HEK293 (cell line): ENCODE results near the gene TMED9.

ENCODE experiments used
- CTCF ChIA-PET: fragments of 350-600 bp; formaldehyde crosslinking; extraction: SDS; loops from one replicate; lab custom pipeline; 2021; ENCODE audit warnings: antibody characterized with exemption; lab: Yijun Ruan, JAX
- POLR2A ChIA-PET: fragments of 300-600 bp; formaldehyde crosslinking; extraction: SDS; loops from one replicate; lab custom pipeline; 2020; ENCODE audit warnings: antibody characterized with exemption, inconsistent platforms; lab: Yijun Ruan, JAX
- H3K27ac ChIP-seq: fragments of 200-500 bp; sonication (Bioruptor generic); 2 replicates; pipeline ENCODE4 v1.5.1; 2014; ENCODE audit warnings: low read depth, low read length, control low read depth, inconsistent platforms; ENCODE audit errors: extremely low read depth
- H3K36me3 ChIP-seq, 2 experiments: fragments of 200-500 bp in 1 of 2; sonication (Bioruptor generic) in 1 of 2; 1 replicate in 1 of 2; 2 replicates in 1 of 2; pipeline ENCODE4 v1.5.1; 2014 to 2017; ENCODE audit warnings: inconsistent platforms in 2 of 2, low read length in 2 of 2; ENCODE audit not compliant: control insufficient read depth in 2 of 2, insufficient read depth in 1 of 2
- H3K4me1 ChIP-seq: fragments of 200-500 bp; sonication (Bioruptor generic); 2 replicates; pipeline ENCODE4 v1.5.1; 2014; ENCODE audit warnings: mild to moderate bottlenecking, low read length, inconsistent platforms; ENCODE audit not compliant: control insufficient read depth, insufficient read depth
- H3K4me3 ChIP-seq: 2 replicates; pipeline ENCODE4 v1.5.1; 2011; ENCODE audit warnings: low read depth, mild to moderate bottlenecking, control low read depth, low read length, moderate library complexity
- H3K9me3 ChIP-seq: fragments of 200-500 bp; sonication (Bioruptor generic); 2 replicates; pipeline ENCODE4 v1.5.1; 2014; ENCODE audit warnings: low read depth, low read length, inconsistent platforms; ENCODE audit not compliant: control insufficient read depth, insufficient read depth
- GFI1B ChIP-seq: fragments of 450-650 bp; formaldehyde crosslinking; IDR thresholded peaks from 2 replicates; pipeline ENCODE4 v1.5.1; 2016; ENCODE audit warnings: missing biosample characterization, missing genetic modification characterization
- GLI2 ChIP-seq: fragments of 450-650 bp; formaldehyde crosslinking; IDR thresholded peaks from 2 replicates; pipeline ENCODE4; 2017; ENCODE audit warnings: missing biosample characterization, missing genetic modification characterization, low read depth, borderline replicate concordance
- KLF10 ChIP-seq: fragments of 450-650 bp; IDR thresholded peaks from 2 replicates; pipeline ENCODE4 v1.5.1; 2018; ENCODE audit warnings: missing biosample characterization, mild to moderate bottlenecking, missing genetic modification characterization
- MEIS1 ChIP-seq: sonication (generic); formaldehyde crosslinking; IDR thresholded peaks from 2 replicates; pipeline ENCODE4 v1.8.1; 2022; ENCODE audit warnings: missing genetic modification reagents, mild to moderate bottlenecking, borderline replicate concordance
- OSR2 ChIP-seq: fragments of 450-650 bp; formaldehyde crosslinking; IDR thresholded peaks from 2 replicates; pipeline ENCODE4 v1.5.1; 2016; ENCODE audit warnings: missing biosample characterization, missing genetic modification characterization
- SALL2 ChIP-seq: fragments of 450-650 bp; formaldehyde crosslinking; IDR thresholded peaks from 2 replicates; pipeline ENCODE4 v1.5.0; 2017; ENCODE audit warnings: missing biosample characterization, mild to moderate bottlenecking, missing genetic modification characterization, borderline replicate concordance
- ZBTB8A ChIP-seq: fragments of 450-650 bp; formaldehyde crosslinking; IDR thresholded peaks from 2 replicates; pipeline ENCODE4 v1.5.1; 2016; ENCODE audit warnings: missing biosample characterization, missing genetic modification characterization
- ZNF10 ChIP-seq: fragments of 450-650 bp; formaldehyde crosslinking; IDR thresholded peaks from 2 replicates; pipeline ENCODE4 v1.5.1; 2017; ENCODE audit warnings: missing biosample characterization, missing genetic modification characterization
- ZNF155 ChIP-seq: fragments of 450-650 bp; formaldehyde crosslinking; IDR thresholded peaks from 2 replicates; pipeline ENCODE4 v1.5.1; 2016; ENCODE audit warnings: missing biosample characterization, missing genetic modification characterization
- ZNF157 ChIP-seq: fragments of 450-650 bp; formaldehyde crosslinking; IDR thresholded peaks from 2 replicates; pipeline ENCODE4 v1.5.1; 2016; ENCODE audit warnings: missing biosample characterization, missing genetic modification characterization
- ZNF221 ChIP-seq: fragments of 450-650 bp; formaldehyde crosslinking; IDR thresholded peaks from 2 replicates; pipeline ENCODE4 v1.5.1; 2017; ENCODE audit warnings: missing biosample characterization, missing genetic modification characterization, borderline replicate concordance
- ZNF23 ChIP-seq: fragments of 450-650 bp; formaldehyde crosslinking; IDR thresholded peaks from 2 replicates; pipeline ENCODE4 v1.5.1; 2016; ENCODE audit warnings: missing biosample characterization, missing genetic modification characterization, borderline replicate concordance
- ZNF292 ChIP-seq: fragments of 450-650 bp; formaldehyde crosslinking; IDR thresholded peaks from 2 replicates; pipeline ENCODE4 v1.5.1; 2016; ENCODE audit warnings: low read depth, missing biosample characterization, missing genetic modification characterization, borderline replicate concordance
- ZNF394 ChIP-seq: fragments of 450-650 bp; formaldehyde crosslinking; IDR thresholded peaks from 2 replicates; pipeline ENCODE4 v1.5.1; 2016; ENCODE audit warnings: missing biosample characterization, missing genetic modification characterization, mild to moderate bottlenecking, moderate library complexity, borderline replicate concordance
- ZNF423 ChIP-seq: fragments of 450-650 bp; formaldehyde crosslinking; IDR thresholded peaks from 2 replicates; pipeline ENCODE4 v1.5.1; 2016; ENCODE audit warnings: missing biosample characterization, missing genetic modification characterization
- ZNF510 ChIP-seq: fragments of 450-650 bp; formaldehyde crosslinking; IDR thresholded peaks from 2 replicates; pipeline ENCODE4 v1.5.1; 2018; ENCODE audit warnings: mild to moderate bottlenecking, missing genetic modification characterization, missing biosample characterization; ENCODE audit not compliant: insufficient replicate concordance
- TF ChIP-seq, protein P1 (sequence below): fragments of 450-650 bp; IDR thresholded peaks from 2 replicates; pipeline ENCODE4 v1.5.1; 2018; ENCODE audit warnings: missing biosample characterization, mild to moderate bottlenecking, missing genetic modification characterization
- TF ChIP-seq, protein P2 (sequence below): fragments of 450-650 bp; formaldehyde crosslinking; IDR thresholded peaks from 2 replicates; pipeline ENCODE4 v1.5.1; 2016; ENCODE audit warnings: missing biosample characterization, missing genetic modification characterization
- TF ChIP-seq, protein P3 (sequence below): fragments of 450-650 bp; formaldehyde crosslinking; IDR thresholded peaks from 2 replicates; pipeline ENCODE4 v1.5.1; 2016; ENCODE audit warnings: missing biosample characterization, missing genetic modification characterization
- TF ChIP-seq, protein P4 (sequence below): fragments of 450-650 bp; formaldehyde crosslinking; IDR thresholded peaks from 2 replicates; pipeline ENCODE4 v1.5.1; 2017; ENCODE audit warnings: missing biosample characterization, mild to moderate bottlenecking, missing genetic modification characterization, moderate library complexity
- TF ChIP-seq, protein P5 (sequence below): fragments of 450-650 bp; IDR thresholded peaks from 2 replicates; pipeline ENCODE4 v1.5.1; 2018; ENCODE audit warnings: missing biosample characterization, missing genetic modification characterization

Gene TMED9

DNA sequence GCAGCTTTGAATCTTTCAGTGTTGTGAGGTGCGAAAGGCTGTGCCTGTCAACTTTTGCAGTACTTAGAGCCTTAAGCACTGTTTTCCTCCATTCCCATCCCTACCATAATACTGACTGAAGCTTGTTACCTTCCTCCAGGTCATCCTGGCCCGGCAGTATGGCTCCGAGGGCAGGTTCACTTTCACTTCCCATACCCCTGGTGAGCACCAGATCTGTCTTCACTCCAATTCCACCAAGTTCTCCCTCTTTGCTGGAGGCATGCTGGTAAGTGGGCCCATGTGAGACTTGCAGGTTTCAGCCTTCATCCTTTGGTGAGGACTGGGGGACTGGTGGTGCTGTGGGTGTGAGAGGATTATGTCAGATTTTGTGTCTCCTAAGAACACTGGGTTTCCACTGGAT, 1.5 kb downstream of the TMED9 start (continued):
- no peak for TF ChIP-seq MEIS1

DNA sequence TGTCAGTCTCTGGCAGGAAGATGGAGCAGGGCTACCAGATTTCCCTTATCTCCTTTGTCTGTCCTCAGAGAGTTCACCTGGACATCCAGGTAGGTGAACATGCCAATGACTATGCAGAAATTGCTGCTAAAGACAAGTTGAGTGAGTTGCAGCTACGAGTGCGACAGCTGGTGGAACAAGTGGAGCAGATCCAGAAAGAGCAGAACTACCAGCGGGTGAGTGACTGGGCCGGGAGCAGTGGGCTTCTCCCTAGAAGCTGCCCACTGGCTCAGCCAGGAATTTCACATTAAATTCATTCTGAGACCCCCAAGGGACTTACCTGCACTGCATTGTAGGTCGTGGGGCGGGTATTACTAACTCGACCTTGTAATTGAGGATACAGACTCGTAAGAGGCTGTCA, 2.1 kb downstream of the TMED9 start:
- TF ChIP-seq, protein P1, sequence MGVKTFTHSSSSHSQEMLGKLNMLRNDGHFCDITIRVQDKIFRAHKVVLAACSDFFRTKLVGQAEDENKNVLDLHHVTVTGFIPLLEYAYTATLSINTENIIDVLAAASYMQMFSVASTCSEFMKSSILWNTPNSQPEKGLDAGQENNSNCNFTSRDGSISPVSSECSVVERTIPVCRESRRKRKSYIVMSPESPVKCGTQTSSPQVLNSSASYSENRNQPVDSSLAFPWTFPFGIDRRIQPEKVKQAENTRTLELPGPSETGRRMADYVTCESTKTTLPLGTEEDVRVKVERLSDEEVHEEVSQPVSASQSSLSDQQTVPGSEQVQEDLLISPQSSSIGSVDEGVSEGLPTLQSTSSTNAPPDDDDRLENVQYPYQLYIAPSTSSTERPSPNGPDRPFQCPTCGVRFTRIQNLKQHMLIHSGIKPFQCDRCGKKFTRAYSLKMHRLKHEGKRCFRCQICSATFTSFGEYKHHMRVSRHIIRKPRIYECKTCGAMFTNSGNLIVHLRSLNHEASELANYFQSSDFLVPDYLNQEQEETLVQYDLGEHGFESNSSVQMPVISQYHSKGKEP (tag by site-specific recombination), result no peak
- TF ChIP-seq GLI2 (tag by site-specific recombination), result no peak
- no peak for TF ChIP-seq SALL2 (tag by site-specific recombination)
- TF ChIP-seq ZNF394 (tag by site-specific recombination), result no peak
- TF ChIP-seq ZNF10 (tag by site-specific recombination), result no peak
- TF ChIP-seq ZNF510 (tag by site-specific recombination), result no peak
- TF ChIP-seq ZNF157 (tag by site-specific recombination), result no peak
- no peak for TF ChIP-seq ZNF221
- TF ChIP-seq GFI1B (tag by site-specific recombination), result no peak
- TF ChIP-seq OSR2 (tag by site-specific recombination), result no peak
- no peak for TF ChIP-seq ZNF155
- TF ChIP-seq, protein P2, sequence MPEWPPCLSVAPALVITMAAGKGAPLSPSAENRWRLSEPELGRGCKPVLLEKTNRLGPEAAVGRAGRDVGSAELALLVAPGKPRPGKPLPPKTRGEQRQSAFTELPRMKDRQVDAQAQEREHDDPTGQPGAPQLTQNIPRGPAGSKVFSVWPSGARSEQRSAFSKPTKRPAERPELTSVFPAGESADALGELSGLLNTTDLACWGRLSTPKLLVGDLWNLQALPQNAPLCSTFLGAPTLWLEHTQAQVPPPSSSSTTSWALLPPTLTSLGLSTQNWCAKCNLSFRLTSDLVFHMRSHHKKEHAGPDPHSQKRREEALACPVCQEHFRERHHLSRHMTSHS (tag by site-specific recombination), result no peak
- no peak for TF ChIP-seq ZNF423 (tag by site-specific recombination)
- TF ChIP-seq KLF10, result no peak
- TF ChIP-seq ZNF292, result no peak
- TF ChIP-seq, protein P3, sequence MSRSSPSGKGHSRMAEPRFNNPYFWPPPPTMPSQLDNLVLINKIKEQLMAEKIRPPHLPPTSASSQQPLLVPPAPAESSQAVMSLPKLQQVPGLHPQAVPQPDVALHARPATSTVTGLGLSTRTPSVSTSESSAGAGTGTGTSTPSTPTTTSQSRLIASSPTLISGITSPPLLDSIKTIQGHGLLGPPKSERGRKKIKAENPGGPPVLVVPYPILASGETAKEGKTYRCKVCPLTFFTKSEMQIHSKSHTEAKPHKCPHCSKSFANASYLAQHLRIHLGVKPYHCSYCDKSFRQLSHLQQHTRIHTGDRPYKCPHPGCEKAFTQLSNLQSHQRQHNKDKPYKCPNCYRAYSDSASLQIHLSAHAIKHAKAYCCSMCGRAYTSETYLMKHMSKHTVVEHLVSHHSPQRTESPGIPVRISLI, result no peak
- TF ChIP-seq, protein P4, sequence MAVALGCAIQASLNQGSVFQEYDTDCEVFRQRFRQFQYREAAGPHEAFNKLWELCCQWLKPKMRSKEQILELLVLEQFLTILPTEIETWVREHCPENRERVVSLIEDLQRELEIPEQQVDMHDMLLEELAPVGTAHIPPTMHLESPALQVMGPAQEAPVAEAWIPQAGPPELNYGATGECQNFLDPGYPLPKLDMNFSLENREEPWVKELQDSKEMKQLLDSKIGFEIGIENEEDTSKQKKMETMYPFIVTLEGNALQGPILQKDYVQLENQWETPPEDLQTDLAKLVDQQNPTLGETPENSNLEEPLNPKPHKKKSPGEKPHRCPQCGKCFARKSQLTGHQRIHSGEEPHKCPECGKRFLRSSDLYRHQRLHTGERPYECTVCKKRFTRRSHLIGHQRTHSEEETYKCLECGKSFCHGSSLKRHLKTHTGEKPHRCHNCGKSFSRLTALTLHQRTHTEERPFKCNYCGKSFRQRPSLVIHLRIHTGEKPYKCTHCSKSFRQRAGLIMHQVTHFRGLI (tag by site-specific recombination), result no peak
- no peak for TF ChIP-seq ZBTB8A (tag by site-specific recombination)
- no peak for TF ChIP-seq ZNF23 (tag by site-specific recombination)
- TF ChIP-seq, protein P5, sequence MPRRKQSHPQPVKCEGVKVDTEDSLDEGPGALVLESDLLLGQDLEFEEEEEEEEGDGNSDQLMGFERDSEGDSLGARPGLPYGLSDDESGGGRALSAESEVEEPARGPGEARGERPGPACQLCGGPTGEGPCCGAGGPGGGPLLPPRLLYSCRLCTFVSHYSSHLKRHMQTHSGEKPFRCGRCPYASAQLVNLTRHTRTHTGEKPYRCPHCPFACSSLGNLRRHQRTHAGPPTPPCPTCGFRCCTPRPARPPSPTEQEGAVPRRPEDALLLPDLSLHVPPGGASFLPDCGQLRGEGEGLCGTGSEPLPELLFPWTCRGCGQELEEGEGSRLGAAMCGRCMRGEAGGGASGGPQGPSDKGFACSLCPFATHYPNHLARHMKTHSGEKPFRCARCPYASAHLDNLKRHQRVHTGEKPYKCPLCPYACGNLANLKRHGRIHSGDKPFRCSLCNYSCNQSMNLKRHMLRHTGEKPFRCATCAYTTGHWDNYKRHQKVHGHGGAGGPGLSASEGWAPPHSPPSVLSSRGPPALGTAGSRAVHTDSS (tag by site-specific recombination), result no peak
- Histone ChIP-seq H3K27ac (no peak overlapping the region), H3K9me3 (no peaks in the 10 kb centered on the region), H3K4me1 (no peaks in the 10 kb centered on the region), H3K4me3 (no peak overlapping the region), H3K36me3 (peaks cover 3 to 37% of the 10 kb centered on the region in 2 experiments; a peak in 1 of 3 replicates)
- CTCF ChIA-PET, result interaction anchor here (0.7 kb wide), 1 partner anchor 49 kb away, joined by 3 read pairs; no protein-coding TSS in a partner anchor
- POLR2A ChIA-PET, result no interaction called here
